Measurements from ENCODE around the gene DST. TPM values are rescaled to one million over a fixed set of nuclear protein-coding genes. Genes with fewer than 3 reads are reported as not detected.

Gene DST
- polyA plus RNA-seq, 2 donors, result 57.2 to 59.3 TPM

GRCh38 chr6:56643379-56644089 lies 845 bp upstream of the DST start:
- WGBS, 2 donors, result 52 to 71% methylated on average over 4 of the region's 4 CpGs
- H3K27me3 ChIP-seq (ENCODE audit: control insufficient read depth in 1 of 2, insufficient read depth in 2 of 2, low read length in 2 of 2), result no peaks in the 10 kb centered on the region
- no peaks in the 10 kb centered on the region for H3K9me3 ChIP-seq (ENCODE audit: control insufficient read depth in 2 of 2, insufficient read depth in 1 of 2, low read depth in 1 of 2, low read length in 1 of 2)
- H3K4me1 ChIP-seq (ENCODE audit: control insufficient read depth in 2 of 2, insufficient read depth in 2 of 2, low read length in 1 of 2), result no peaks in the 10 kb centered on the region
- H3K27ac ChIP-seq (ENCODE audit: low read depth in 2 of 2, low read length in 1 of 2), result peak overlapping the region in 1 of 2 donors; percentile 73
- H3K36me3 ChIP-seq (ENCODE audit: control insufficient read depth in 2 of 2, insufficient read depth in 2 of 2, low read length in 1 of 2), result no peaks in the 10 kb centered on the region
- no peak overlapping the region for H3K4me3 ChIP-seq (ENCODE audit: low read depth in 1 of 2, low read length in 2 of 2)

DNA sequence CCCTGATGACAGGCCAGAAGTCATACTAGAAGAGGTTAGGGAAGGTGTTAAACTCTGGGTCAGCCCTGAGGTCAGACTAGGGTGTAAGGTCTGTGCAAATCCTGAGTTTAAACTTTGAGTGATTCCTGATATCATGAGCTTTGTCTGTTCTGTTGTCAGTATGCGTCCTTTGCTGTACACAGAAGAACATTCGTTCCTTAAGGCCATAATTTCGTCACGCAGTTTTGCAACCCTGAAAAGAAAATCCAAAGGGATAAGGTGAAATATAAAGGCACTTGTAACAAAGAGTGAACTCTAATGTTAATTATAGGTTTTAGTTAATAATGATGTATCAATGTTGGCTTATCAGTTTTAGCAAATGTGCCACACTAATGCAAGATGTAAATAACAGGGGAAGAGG lies 2.3 kb downstream of the DST start:
- H3K9me3 ChIP-seq (ENCODE audit: control insufficient read depth in 2 of 2, insufficient read depth in 1 of 2, low read depth in 1 of 2, low read length in 1 of 2), result no peaks in the 10 kb centered on the region
- no peaks in the 10 kb centered on the region for H3K36me3 ChIP-seq (ENCODE audit: control insufficient read depth in 2 of 2, insufficient read depth in 2 of 2, low read length in 1 of 2)
- H3K27me3 ChIP-seq (ENCODE audit: control insufficient read depth in 1 of 2, insufficient read depth in 2 of 2, low read length in 2 of 2), result no peaks in the 10 kb centered on the region
- H3K4me1 ChIP-seq (ENCODE audit: control insufficient read depth in 2 of 2, insufficient read depth in 2 of 2, low read length in 1 of 2), result no peaks in the 10 kb centered on the region
- no peak overlapping the region for H3K27ac ChIP-seq (ENCODE audit: low read depth in 2 of 2, low read length in 1 of 2)
- peak overlapping the region; percentile 37 to 40 for H3K4me3 ChIP-seq (ENCODE audit: low read depth in 1 of 2, low read length in 2 of 2)
- WGBS, 2 donors, result 52 to 70% methylated on average over 4 of the region's 4 CpGs

DNA sequence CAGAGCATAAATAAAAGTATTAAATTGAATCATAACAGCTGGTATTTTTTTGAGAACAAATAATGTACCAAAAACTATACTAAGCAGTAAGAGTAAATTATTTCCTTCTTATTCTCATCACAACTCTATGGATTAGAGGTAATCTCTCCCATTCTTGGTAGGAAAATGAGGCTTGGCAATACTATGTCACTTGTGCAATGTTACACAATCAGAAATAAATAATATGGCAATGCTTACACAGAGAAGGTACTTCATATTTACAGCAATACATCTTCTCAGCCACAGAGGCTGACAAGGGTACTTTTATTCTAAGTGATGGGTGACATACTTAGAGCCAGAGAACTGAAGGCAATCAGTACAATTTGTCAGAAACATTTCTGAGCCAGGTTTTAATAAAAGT lies 3.9 kb downstream of the DST start:
- Histone ChIP-seq H3K36me3 (ENCODE audit: control insufficient read depth in 2 of 2, insufficient read depth in 2 of 2, low read length in 1 of 2) (no peaks in the 10 kb centered on the region), H3K9me3 (ENCODE audit: control insufficient read depth in 2 of 2, insufficient read depth in 1 of 2, low read depth in 1 of 2, low read length in 1 of 2) (no peaks in the 10 kb centered on the region), H3K4me3 (ENCODE audit: low read depth in 1 of 2, low read length in 2 of 2) (peak overlapping the region in 1 of 2 donors; percentile 19), H3K27ac (ENCODE audit: low read depth in 2 of 2, low read length in 1 of 2) (no peak overlapping the region), H3K27me3 (ENCODE audit: control insufficient read depth in 1 of 2, insufficient read depth in 2 of 2, low read length in 2 of 2) (no peaks in the 10 kb centered on the region), H3K4me1 (ENCODE audit: control insufficient read depth in 2 of 2, insufficient read depth in 2 of 2, low read length in 1 of 2) (no peaks in the 10 kb centered on the region)

DNA sequence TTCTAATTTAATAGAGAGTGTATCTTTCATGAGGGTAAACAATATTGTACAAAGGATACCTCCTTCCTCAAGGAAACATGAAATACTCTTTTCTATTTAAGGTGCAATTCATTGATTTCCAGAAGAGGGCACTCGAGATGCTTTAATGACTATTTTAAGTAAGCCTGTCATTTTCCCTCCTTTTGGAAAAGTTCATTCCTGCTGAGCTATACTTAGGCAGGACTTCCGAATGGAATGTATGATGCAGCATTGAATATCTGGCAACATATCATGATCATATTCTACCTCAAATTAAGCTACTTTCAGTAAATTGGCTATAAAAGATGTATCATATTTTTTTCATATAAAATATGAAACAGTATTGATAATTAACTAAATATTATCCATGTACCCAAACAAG lies 5.0 kb downstream of the DST start:
- no peaks in the 10 kb centered on the region for H3K36me3 ChIP-seq (ENCODE audit: control insufficient read depth in 2 of 2, insufficient read depth in 2 of 2, low read length in 1 of 2)
- H3K4me1 ChIP-seq (ENCODE audit: control insufficient read depth in 2 of 2, insufficient read depth in 2 of 2, low read length in 1 of 2), result no peaks in the 10 kb centered on the region
- H3K9me3 ChIP-seq (ENCODE audit: control insufficient read depth in 2 of 2, insufficient read depth in 1 of 2, low read depth in 1 of 2, low read length in 1 of 2), result no peaks in the 10 kb centered on the region
- H3K27ac ChIP-seq (ENCODE audit: low read depth in 2 of 2, low read length in 1 of 2), result no peak overlapping the region
- WGBS, 2 donors, result 3 to 5% methylated on average over 2 of the region's 2 CpGs
- H3K27me3 ChIP-seq (ENCODE audit: control insufficient read depth in 1 of 2, insufficient read depth in 2 of 2, low read length in 2 of 2), result no peaks in the 10 kb centered on the region
- H3K4me3 ChIP-seq (ENCODE audit: low read depth in 1 of 2, low read length in 2 of 2), result no peak overlapping the region

DNA sequence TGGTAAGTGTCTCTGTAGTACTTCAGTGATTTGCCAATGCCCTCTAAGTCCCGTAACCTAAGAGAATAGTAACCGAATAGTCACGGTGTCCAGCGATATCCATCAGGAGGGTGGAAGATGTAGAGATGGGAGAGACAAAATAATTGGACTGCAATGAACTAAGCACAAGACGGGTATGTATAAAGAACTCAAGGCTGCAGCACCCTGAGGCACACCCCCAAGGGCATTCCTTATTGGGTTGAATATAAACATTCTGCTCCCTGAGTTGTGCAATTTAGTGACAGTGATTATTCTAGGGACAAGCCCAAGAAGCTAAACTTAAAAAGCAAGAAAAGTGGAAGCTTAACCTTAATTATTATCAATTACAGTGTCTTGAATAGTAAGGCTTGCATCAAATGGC lies 14.6 kb downstream of the DST start:
- H3K27ac ChIP-seq (ENCODE audit: low read depth in 2 of 2, low read length in 1 of 2), result no peak overlapping the region
- WGBS, 2 donors, result 82 to 88% methylated on average over 5 of the region's 5 CpGs
- no peaks in the 10 kb centered on the region for H3K9me3 ChIP-seq (ENCODE audit: control insufficient read depth in 2 of 2, insufficient read depth in 1 of 2, low read depth in 1 of 2, low read length in 1 of 2)
- H3K27me3 ChIP-seq (ENCODE audit: control insufficient read depth in 1 of 2, insufficient read depth in 2 of 2, low read length in 2 of 2), result no peaks in the 10 kb centered on the region
- H3K36me3 ChIP-seq (ENCODE audit: control insufficient read depth in 2 of 2, insufficient read depth in 2 of 2, low read length in 1 of 2), result no peaks in the 10 kb centered on the region
- H3K4me3 ChIP-seq (ENCODE audit: low read depth in 1 of 2, low read length in 2 of 2), result no peak overlapping the region
- no peaks in the 10 kb centered on the region for H3K4me1 ChIP-seq (ENCODE audit: control insufficient read depth in 2 of 2, insufficient read depth in 2 of 2, low read length in 1 of 2)

DNA sequence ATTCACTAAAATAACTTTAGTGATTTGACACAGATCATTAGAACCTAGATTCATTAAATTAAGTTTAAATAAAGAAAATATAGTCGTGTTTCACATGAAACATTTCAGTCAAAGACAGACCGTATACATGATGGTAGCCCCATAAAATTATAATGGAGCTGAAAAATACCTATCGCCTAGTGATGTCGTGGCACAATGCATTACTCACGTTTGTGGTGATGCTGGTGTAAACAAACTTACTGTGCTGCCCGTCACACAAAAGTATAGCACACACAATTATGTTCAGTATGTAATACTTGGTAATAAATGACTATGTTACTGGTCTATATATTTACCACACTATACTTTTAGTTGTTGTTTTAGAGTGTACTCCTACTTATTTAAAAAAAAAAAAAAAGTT lies 17.3 kb downstream of the DST start:
- no peak overlapping the region for H3K4me3 ChIP-seq (ENCODE audit: low read depth in 1 of 2, low read length in 2 of 2)
- H3K27ac ChIP-seq (ENCODE audit: low read depth in 2 of 2, low read length in 1 of 2), result no peak overlapping the region
- no peaks in the 10 kb centered on the region for H3K4me1 ChIP-seq (ENCODE audit: control insufficient read depth in 2 of 2, insufficient read depth in 2 of 2, low read length in 1 of 2)
- H3K9me3 ChIP-seq (ENCODE audit: control insufficient read depth in 2 of 2, insufficient read depth in 1 of 2, low read depth in 1 of 2, low read length in 1 of 2), result no peaks in the 10 kb centered on the region
- H3K36me3 ChIP-seq (ENCODE audit: control insufficient read depth in 2 of 2, insufficient read depth in 2 of 2, low read length in 1 of 2), result peaks cover 0 to 2% of the 10 kb centered on the region in 2 donors
- 78 to 86% methylated on average over 6 of the region's 6 CpGs for WGBS, 2 donors
- no peaks in the 10 kb centered on the region for H3K27me3 ChIP-seq (ENCODE audit: control insufficient read depth in 1 of 2, insufficient read depth in 2 of 2, low read length in 2 of 2)

GRCh38 chr6:56624728-56625069 lies 18.0 kb downstream of the DST start:
- no peak overlapping the region for H3K4me3 ChIP-seq (ENCODE audit: low read depth in 1 of 2, low read length in 2 of 2)
- H3K4me1 ChIP-seq (ENCODE audit: control insufficient read depth in 2 of 2, insufficient read depth in 2 of 2, low read length in 1 of 2), result no peaks in the 10 kb centered on the region
- H3K9me3 ChIP-seq (ENCODE audit: control insufficient read depth in 2 of 2, insufficient read depth in 1 of 2, low read depth in 1 of 2, low read length in 1 of 2), result no peaks in the 10 kb centered on the region
- 66 to 88% methylated on average over 1 of the region's 1 CpG for WGBS, 2 donors
- H3K36me3 ChIP-seq (ENCODE audit: control insufficient read depth in 2 of 2, insufficient read depth in 2 of 2, low read length in 1 of 2), result peaks cover 0 to 2% of the 10 kb centered on the region in 2 donors
- H3K27me3 ChIP-seq (ENCODE audit: control insufficient read depth in 1 of 2, insufficient read depth in 2 of 2, low read length in 2 of 2), result no peaks in the 10 kb centered on the region
- no peak overlapping the region for H3K27ac ChIP-seq (ENCODE audit: low read depth in 2 of 2, low read length in 1 of 2)

GRCh38 chr6:56624046-56624727 lies 18.5 kb downstream of the DST start:
- H3K27me3 ChIP-seq (ENCODE audit: control insufficient read depth in 1 of 2, insufficient read depth in 2 of 2, low read length in 2 of 2), result no peaks in the 10 kb centered on the region
- WGBS, 2 donors, result 75 to 78% methylated on average over 5 of the region's 5 CpGs

DNA sequence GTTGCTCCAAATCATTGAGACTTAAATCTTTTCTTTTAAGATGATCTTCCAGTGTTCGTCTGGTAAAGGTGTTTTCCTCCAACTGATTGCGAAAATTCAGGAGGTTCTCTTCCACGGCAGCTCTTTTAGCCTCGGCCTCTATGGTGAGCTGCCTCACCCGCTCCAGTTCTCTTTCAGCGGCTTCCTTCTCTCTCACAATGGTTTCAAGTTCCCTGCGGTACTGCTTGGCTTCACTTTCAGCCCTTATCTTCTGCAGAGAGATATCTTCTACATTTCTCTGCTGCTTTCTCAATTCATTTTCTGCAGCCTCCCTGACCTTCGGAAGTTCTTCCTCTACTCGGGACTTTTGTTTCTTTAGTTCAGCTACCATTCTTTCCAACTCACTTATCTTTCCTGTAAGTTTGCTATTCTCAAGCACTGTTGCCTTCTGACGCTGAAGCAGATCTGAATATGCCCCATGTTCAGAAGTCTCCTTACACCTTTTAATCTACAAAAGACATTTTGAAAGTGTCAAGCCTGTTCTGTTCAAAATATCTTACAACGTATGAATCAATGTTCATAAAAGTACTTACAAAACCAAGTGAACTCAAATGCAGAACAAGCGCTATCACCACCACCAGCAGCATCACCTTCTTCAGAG lies 22.3 kb downstream of the DST start:
- 93% methylated on average over 12 of the region's 12 CpGs for WGBS, 2 donors
- Histone ChIP-seq H3K27ac (ENCODE audit: low read depth in 2 of 2, low read length in 1 of 2) (no peak overlapping the region), H3K4me1 (ENCODE audit: control insufficient read depth in 2 of 2, insufficient read depth in 2 of 2, low read length in 1 of 2) (no peaks in the 10 kb centered on the region), H3K27me3 (ENCODE audit: control insufficient read depth in 1 of 2, insufficient read depth in 2 of 2, low read length in 2 of 2) (no peaks in the 10 kb centered on the region), H3K9me3 (ENCODE audit: control insufficient read depth in 2 of 2, insufficient read depth in 1 of 2, low read depth in 1 of 2, low read length in 1 of 2) (no peaks in the 10 kb centered on the region), H3K4me3 (ENCODE audit: low read depth in 1 of 2, low read length in 2 of 2) (no peak overlapping the region), H3K36me3 (ENCODE audit: control insufficient read depth in 2 of 2, insufficient read depth in 2 of 2, low read length in 1 of 2) (peaks cover 0 to 5% of the 10 kb centered on the region in 2 donors)

More at GRCh38 chr6:56624046-56624727, 18.5 kb downstream of the DST start:
- Histone ChIP-seq H3K36me3 (ENCODE audit: control insufficient read depth in 2 of 2, insufficient read depth in 2 of 2, low read length in 1 of 2) (peaks cover 0 to 2% of the 10 kb centered on the region in 2 donors), H3K9me3 (ENCODE audit: control insufficient read depth in 2 of 2, insufficient read depth in 1 of 2, low read depth in 1 of 2, low read length in 1 of 2) (no peaks in the 10 kb centered on the region), H3K4me1 (ENCODE audit: control insufficient read depth in 2 of 2, insufficient read depth in 2 of 2, low read length in 1 of 2) (no peaks in the 10 kb centered on the region), H3K27ac (ENCODE audit: low read depth in 2 of 2, low read length in 1 of 2) (no peak overlapping the region), H3K4me3 (ENCODE audit: low read depth in 1 of 2, low read length in 2 of 2) (no peak overlapping the region)

All from esophagus (tissue), 2 donors.